H1 (cell line): ENCODE measurements around the gene PLP2. TPM values are rescaled to one million over a fixed set of nuclear protein-coding genes. Genes with fewer than 3 reads are reported as not detected.

Source experiments
- BRCA1 ChIP-seq: IDR thresholded peaks from 2 replicates; pipeline ENCODE4 v1.6.1; 2012; ENCODE audit warnings: low read depth, low read length, improper control_type of control experiment
- EP300 ChIP-seq, 2 experiments: IDR thresholded peaks; 1 replicate in 1 of 2; 2 replicates in 1 of 2; pipeline ENCODE4 v1.6.1; 2011 to 2012; ENCODE audit warnings: low read depth in 2 of 2, low read length in 2 of 2, mild to moderate bottlenecking in 2 of 2, borderline replicate concordance in 1 of 2, inconsistent platforms in 1 of 2, moderate library complexity in 1 of 2
- FOSL1 ChIP-seq: IDR thresholded peaks from 2 replicates; pipeline ENCODE4 v1.6.1; 2011; ENCODE audit warnings: mild to moderate bottlenecking, low read depth, low read length, moderate library complexity; ENCODE audit not compliant: insufficient read depth
- KDM4A ChIP-seq: IDR thresholded peaks from one replicate; pipeline ENCODE4 v1.7.1; 2012; ENCODE audit warnings: low read depth, mild to moderate bottlenecking, moderate library complexity, low read length, inconsistent platforms; ENCODE audit not compliant: severe bottlenecking
- POU5F1 ChIP-seq: IDR thresholded peaks from 2 replicates; pipeline ENCODE4 v1.6.1; 2011; ENCODE audit warnings: low read depth, mild to moderate bottlenecking, low read length, moderate library complexity
- SAP30 ChIP-seq: fragments of 300-600 bp; sonication (generic); IDR thresholded peaks from 2 replicates; pipeline ENCODE4 v1.7.1; 2012; ENCODE audit warnings: low read length, moderate library complexity, mild to moderate bottlenecking, inconsistent platforms; ENCODE audit not compliant: insufficient read depth, insufficient replicate concordance
- SP4 ChIP-seq: IDR thresholded peaks from 2 replicates; pipeline ENCODE4 v1.6.1; 2012; ENCODE audit warnings: low read length, inconsistent platforms
- polyA plus RNA-seq, 7 experiments: library from polyadenylated mRNA; depleted of rRNA in 3 of 7; stranded (reverse) in 5 of 7; unstranded in 2 of 7; fragments of >200 nt in 5 of 7; fragments of 200-250 nt in 2 of 7; gene quantifications; 1 replicate in 5 of 7; 2 replicates in 1 of 7; 4 replicates in 1 of 7; pipeline versions ENCODE4 v1.2.1 to v1.2.3, GENCODE V29; 2011 to 2013; ENCODE audit warnings: missing spikeins in 2 of 7, mixed read lengths in 2 of 7
- total RNA-seq: library from RNA; stranded (reverse); fragmentation: NEBNext Ultra II Directional; extraction: Animal tissue kit (Norgen Biotek cat#: 25700); gene quantifications from 2 replicates; pipeline ENCODE4 v1.2.1, GENCODE V29; 2021
- TF ChIP-seq, protein P1 (sequence below): IDR thresholded peaks from 2 replicates; pipeline ENCODE4 v1.6.1; 2011; ENCODE audit warnings: low read depth, mild to moderate bottlenecking, low read length; ENCODE audit not compliant: insufficient read depth

Gene PLP2
- total and polyA plus RNA-seq, 2 of the 8 experiments (the other 6 are each of a cell fraction or from before 2014, with no cell fraction given): 10.3 to 23.4 TPM

DNA sequence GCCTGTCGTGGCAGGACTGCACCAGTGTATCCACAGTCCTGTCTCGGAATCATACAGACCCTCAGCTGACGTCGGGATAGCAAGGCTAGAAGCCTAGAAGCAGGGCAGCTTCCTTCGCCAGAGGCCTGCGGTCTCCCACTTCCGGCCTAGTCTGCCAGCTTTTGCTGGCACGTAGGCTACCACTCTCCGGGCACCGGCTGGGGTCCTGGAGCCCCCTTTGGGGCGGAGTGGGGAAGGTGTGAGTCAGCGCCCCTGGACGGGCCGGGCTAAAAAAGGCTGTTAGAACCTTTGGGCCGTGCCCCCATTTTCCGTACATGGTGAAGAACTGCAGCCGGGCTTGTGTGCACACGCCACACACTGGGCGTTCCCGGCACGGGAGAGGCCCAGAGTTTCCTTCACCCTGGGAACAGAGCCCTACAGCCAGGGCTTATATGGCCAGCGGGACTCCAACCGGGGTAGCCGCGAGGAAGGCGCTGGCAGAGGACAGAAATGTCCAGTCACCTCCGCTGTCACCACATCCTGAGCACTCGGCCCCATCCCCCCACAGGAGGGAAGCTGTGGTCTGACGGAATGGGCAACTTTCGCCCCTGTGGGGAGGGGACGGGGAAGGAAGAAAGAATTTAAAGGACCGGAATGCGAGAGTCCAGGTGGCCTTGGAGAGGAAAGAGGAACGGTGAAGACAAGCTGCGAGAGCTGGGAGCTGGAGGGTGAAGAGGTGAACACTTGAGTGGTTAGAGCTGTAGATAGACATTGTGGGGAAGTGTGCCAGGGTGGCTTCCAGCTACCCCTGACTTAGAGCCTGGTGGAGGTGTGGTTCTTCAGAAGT is 4.6 kb upstream of the PLP2 start (continued):
- no peak for TF ChIP-seq FOSL1
- no peak for TF ChIP-seq SAP30
- TF ChIP-seq KDM4A: no peak
- TF ChIP-seq EP300 (IDR thresholded peaks at IDR 0.05; ENCODE audit: borderline replicate concordance in 1 of 2, low read depth in 2 of 2, low read length in 2 of 2): no peak
- no peak for TF ChIP-seq POU5F1
- TF ChIP-seq, protein P1, sequence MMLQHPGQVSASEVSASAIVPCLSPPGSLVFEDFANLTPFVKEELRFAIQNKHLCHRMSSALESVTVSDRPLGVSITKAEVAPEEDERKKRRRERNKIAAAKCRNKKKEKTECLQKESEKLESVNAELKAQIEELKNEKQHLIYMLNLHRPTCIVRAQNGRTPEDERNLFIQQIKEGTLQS: no peak
- no peak for TF ChIP-seq BRCA1
- TF ChIP-seq SP4: no peak
